ENCODE results near the gene CERS1.

DNA sequence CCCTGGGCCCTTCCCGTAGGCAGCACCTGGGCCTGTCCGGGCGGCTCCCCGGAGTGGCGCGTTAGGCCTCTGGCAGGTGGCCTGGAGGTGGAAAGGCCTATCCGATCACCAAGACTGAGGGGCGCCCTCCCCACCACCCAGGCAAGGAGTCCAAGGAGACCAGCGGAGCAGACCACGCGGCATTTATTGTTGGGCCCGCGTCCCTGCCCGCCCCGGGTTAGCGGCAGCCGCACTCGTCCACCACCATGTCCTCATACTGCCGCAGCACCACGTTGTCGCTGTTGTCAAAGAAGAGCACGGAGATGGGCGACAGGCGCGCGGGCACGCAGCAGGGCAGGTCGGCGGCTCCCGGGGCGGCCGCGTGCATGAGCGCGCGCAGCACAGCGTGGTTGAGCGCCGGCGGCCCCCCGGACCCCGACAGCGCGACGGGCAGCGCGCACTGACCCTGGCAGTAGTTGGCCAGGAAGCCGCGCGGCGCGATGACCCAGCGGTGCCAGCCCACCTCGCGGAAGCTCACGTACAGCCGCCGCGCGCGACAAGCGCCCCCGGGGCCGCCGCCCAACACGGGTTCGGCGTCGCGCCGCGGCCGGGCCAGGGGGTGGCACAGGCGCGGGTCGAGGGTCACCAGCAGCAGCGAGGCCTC is 27.5 kb downstream of the CERS1 start:
- TF ChIP-seq CTCF (IDR thresholded peaks at IDR 0.05) (no peak), POLR2A (IDR thresholded peaks at IDR 0.05) (no peak)
